HEK293 (cell line): Measurements from ENCODE around the gene PSMC1.

Experiments
- GLIS1 ChIP-seq: fragments of 450-650 bp; formaldehyde crosslinking; IDR thresholded peaks from 2 replicates; pipeline ENCODE4 v1.5.1; 2016; ENCODE audit warnings: missing biosample characterization, missing genetic modification characterization
- KLF7 ChIP-seq: fragments of 450-650 bp; formaldehyde crosslinking; IDR thresholded peaks from 2 replicates; pipeline ENCODE4 v1.5.1; 2016; ENCODE audit warnings: missing biosample characterization, missing genetic modification characterization, borderline replicate concordance
- KLF8 ChIP-seq: fragments of 450-650 bp; formaldehyde crosslinking; IDR thresholded peaks from 2 replicates; pipeline ENCODE4 v1.5.1; 2016; ENCODE audit warnings: missing biosample characterization, missing genetic modification characterization
- REPIN1 ChIP-seq: fragments of 450-650 bp; formaldehyde crosslinking; IDR thresholded peaks from 2 replicates; pipeline ENCODE4 v1.5.1; 2017; ENCODE audit warnings: missing biosample characterization, missing genetic modification characterization, low read depth
- SP7 ChIP-seq: fragments of 450-650 bp; formaldehyde crosslinking; IDR thresholded peaks from 2 replicates; pipeline ENCODE4 v1.5.1; 2016; ENCODE audit warnings: missing biosample characterization, missing genetic modification characterization
- TCF7L2 ChIP-seq: IDR thresholded peaks from 2 replicates; pipeline ENCODE4 v1.6.1; 2011; ENCODE audit warnings: low read depth, mild to moderate bottlenecking, inconsistent platforms, low read length, moderate library complexity, borderline replicate concordance
- WT1 ChIP-seq: fragments of 450-650 bp; formaldehyde crosslinking; IDR thresholded peaks from 2 replicates; pipeline ENCODE4 v1.5.1; 2016; ENCODE audit warnings: missing biosample characterization, missing genetic modification characterization
- ZBTB20 ChIP-seq: fragments of 450-650 bp; formaldehyde crosslinking; IDR thresholded peaks from 2 replicates; pipeline ENCODE4 v1.5.1; 2016; ENCODE audit warnings: missing biosample characterization, missing genetic modification characterization
- ZBTB7A ChIP-seq: fragments of 450-650 bp; formaldehyde crosslinking; IDR thresholded peaks from 2 replicates; pipeline ENCODE4 v1.5.1; 2016; ENCODE audit warnings: low read depth, missing biosample characterization, missing genetic modification characterization
- ZBTB8A ChIP-seq: fragments of 450-650 bp; formaldehyde crosslinking; IDR thresholded peaks from 2 replicates; pipeline ENCODE4 v1.5.1; 2016; ENCODE audit warnings: missing biosample characterization, missing genetic modification characterization
- ZFP69B ChIP-seq: fragments of 450-650 bp; formaldehyde crosslinking; IDR thresholded peaks from 2 replicates; pipeline ENCODE4 v1.5.1; 2016; ENCODE audit warnings: missing biosample characterization, missing genetic modification characterization
- ZNF10 ChIP-seq: fragments of 450-650 bp; formaldehyde crosslinking; IDR thresholded peaks from 2 replicates; pipeline ENCODE4 v1.5.1; 2017; ENCODE audit warnings: missing biosample characterization, missing genetic modification characterization
- ZNF133 ChIP-seq: fragments of 450-650 bp; formaldehyde crosslinking; IDR thresholded peaks from 2 replicates; pipeline ENCODE4 v1.5.1; 2016; ENCODE audit warnings: missing biosample characterization, missing genetic modification characterization
- ZNF138 ChIP-seq: fragments of 450-650 bp; formaldehyde crosslinking; IDR thresholded peaks from 2 replicates; pipeline ENCODE4 v1.5.1; 2016; ENCODE audit warnings: missing biosample characterization, missing genetic modification characterization, borderline replicate concordance
- ZNF155 ChIP-seq: fragments of 450-650 bp; formaldehyde crosslinking; IDR thresholded peaks from 2 replicates; pipeline ENCODE4 v1.5.1; 2016; ENCODE audit warnings: missing biosample characterization, missing genetic modification characterization
- ZNF2 ChIP-seq: fragments of 450-650 bp; formaldehyde crosslinking; IDR thresholded peaks from 2 replicates; pipeline ENCODE4 v1.5.1; 2016; ENCODE audit warnings: missing biosample characterization, missing genetic modification characterization
- ZNF24 ChIP-seq: fragments of 450-650 bp; formaldehyde crosslinking; IDR thresholded peaks from 2 replicates; pipeline ENCODE4 v1.5.1; 2016; ENCODE audit warnings: missing biosample characterization, missing genetic modification characterization
- ZNF266 ChIP-seq: fragments of 450-650 bp; formaldehyde crosslinking; IDR thresholded peaks from 2 replicates; pipeline ENCODE4 v1.5.1; 2016; ENCODE audit warnings: missing biosample characterization, missing genetic modification characterization, low read depth
- ZNF302 ChIP-seq: fragments of 450-650 bp; formaldehyde crosslinking; IDR thresholded peaks from 2 replicates; pipeline ENCODE4 v1.5.1; 2016; ENCODE audit warnings: missing biosample characterization, missing genetic modification characterization, low read depth
- ZNF324 ChIP-seq: fragments of 450-650 bp; formaldehyde crosslinking; IDR thresholded peaks from 2 replicates; pipeline ENCODE4 v1.5.1; 2016; ENCODE audit warnings: missing biosample characterization, missing genetic modification characterization
- ZNF366 ChIP-seq: fragments of 450-650 bp; formaldehyde crosslinking; conservative IDR thresholded peaks from 2 replicates; pipeline ENCODE4 v1.5.1; 2016; ENCODE audit warnings: missing biosample characterization, missing genetic modification characterization
- ZNF426 ChIP-seq: fragments of 450-650 bp; formaldehyde crosslinking; IDR thresholded peaks from 2 replicates; pipeline ENCODE4 v1.5.1; 2017; ENCODE audit warnings: missing biosample characterization, missing genetic modification characterization, mild to moderate bottlenecking, inconsistent platforms, moderate library complexity
- ZNF501 ChIP-seq: fragments of 450-650 bp; formaldehyde crosslinking; IDR thresholded peaks from 2 replicates; pipeline ENCODE4 v1.5.1; 2016; ENCODE audit warnings: missing biosample characterization, missing genetic modification characterization
- ZNF555 ChIP-seq: fragments of 450-650 bp; formaldehyde crosslinking; conservative IDR thresholded peaks from 2 replicates; pipeline ENCODE4 v1.5.1; 2017; ENCODE audit warnings: missing biosample characterization, mild to moderate bottlenecking, missing genetic modification characterization, inconsistent platforms
- ZNF561 ChIP-seq: fragments of 450-650 bp; IDR thresholded peaks from 2 replicates; pipeline ENCODE4 v1.5.1; 2018; ENCODE audit warnings: missing biosample characterization, missing genetic modification characterization, borderline replicate concordance
- ZNF624 ChIP-seq: fragments of 450-650 bp; formaldehyde crosslinking; IDR thresholded peaks from 2 replicates; pipeline ENCODE4 v1.5.1; 2017; ENCODE audit warnings: missing biosample characterization, missing genetic modification characterization
- ZNF626 ChIP-seq: fragments of 450-650 bp; sonication (Bioruptor Pico); formaldehyde crosslinking; IDR thresholded peaks from 2 replicates; pipeline ENCODE4 v1.5.1; 2018; ENCODE audit warnings: missing biosample characterization, missing genetic modification characterization, inconsistent platforms
- ZNF629 ChIP-seq: fragments of 450-650 bp; formaldehyde crosslinking; IDR thresholded peaks from 2 replicates; pipeline ENCODE4 v1.5.1; 2017; ENCODE audit warnings: missing biosample characterization, missing genetic modification characterization
- ZNF660 ChIP-seq: fragments of 450-650 bp; IDR thresholded peaks from 2 replicates; pipeline ENCODE4 v1.5.1; 2018; ENCODE audit warnings: missing biosample characterization, mild to moderate bottlenecking, missing genetic modification characterization
- ZNF777 ChIP-seq: fragments of 450-650 bp; formaldehyde crosslinking; IDR thresholded peaks from 2 replicates; pipeline ENCODE4 v1.5.1; 2017; ENCODE audit warnings: missing biosample characterization, missing genetic modification characterization, borderline replicate concordance
- ZNF830 ChIP-seq: fragments of 450-650 bp; IDR thresholded peaks from 2 replicates; pipeline ENCODE4 v1.5.0; 2018; ENCODE audit warnings: missing biosample characterization, missing genetic modification characterization, low read depth, mild to moderate bottlenecking, moderate library complexity
- ZSCAN30 ChIP-seq: fragments of 450-650 bp; IDR thresholded peaks from 2 replicates; pipeline ENCODE4 v1.5.1; 2018; ENCODE audit warnings: missing biosample characterization, mild to moderate bottlenecking, missing genetic modification characterization, moderate library complexity
- ZXDB ChIP-seq: fragments of 450-650 bp; formaldehyde crosslinking; IDR thresholded peaks from 2 replicates; pipeline ENCODE4 v1.5.1; 2016; ENCODE audit warnings: missing biosample characterization, missing genetic modification characterization
- TF ChIP-seq, protein P1 (sequence below): fragments of 450-650 bp; formaldehyde crosslinking; IDR thresholded peaks from 2 replicates; pipeline ENCODE4 v1.5.1; 2016; ENCODE audit warnings: missing biosample characterization, missing genetic modification characterization
- TF ChIP-seq, protein P2 (sequence below): fragments of 450-650 bp; formaldehyde crosslinking; IDR thresholded peaks from 2 replicates; pipeline ENCODE4 v1.5.1; 2016; ENCODE audit warnings: missing biosample characterization, missing genetic modification characterization
- TF ChIP-seq, protein P3 (sequence below): fragments of 450-650 bp; formaldehyde crosslinking; optimal IDR thresholded peaks from 2 replicates; pipeline ENCODE3; 2016; ENCODE audit warnings: missing biosample characterization, mild to moderate bottlenecking, missing genetic modification characterization
- TF ChIP-seq, protein P4 (sequence below): sonication (generic); formaldehyde crosslinking; IDR thresholded peaks from 2 replicates; pipeline ENCODE4 v1.8.1; 2022; ENCODE audit warnings: mild to moderate bottlenecking, moderate library complexity, missing genetic modification reagents

Gene PSMC1

DNA sequence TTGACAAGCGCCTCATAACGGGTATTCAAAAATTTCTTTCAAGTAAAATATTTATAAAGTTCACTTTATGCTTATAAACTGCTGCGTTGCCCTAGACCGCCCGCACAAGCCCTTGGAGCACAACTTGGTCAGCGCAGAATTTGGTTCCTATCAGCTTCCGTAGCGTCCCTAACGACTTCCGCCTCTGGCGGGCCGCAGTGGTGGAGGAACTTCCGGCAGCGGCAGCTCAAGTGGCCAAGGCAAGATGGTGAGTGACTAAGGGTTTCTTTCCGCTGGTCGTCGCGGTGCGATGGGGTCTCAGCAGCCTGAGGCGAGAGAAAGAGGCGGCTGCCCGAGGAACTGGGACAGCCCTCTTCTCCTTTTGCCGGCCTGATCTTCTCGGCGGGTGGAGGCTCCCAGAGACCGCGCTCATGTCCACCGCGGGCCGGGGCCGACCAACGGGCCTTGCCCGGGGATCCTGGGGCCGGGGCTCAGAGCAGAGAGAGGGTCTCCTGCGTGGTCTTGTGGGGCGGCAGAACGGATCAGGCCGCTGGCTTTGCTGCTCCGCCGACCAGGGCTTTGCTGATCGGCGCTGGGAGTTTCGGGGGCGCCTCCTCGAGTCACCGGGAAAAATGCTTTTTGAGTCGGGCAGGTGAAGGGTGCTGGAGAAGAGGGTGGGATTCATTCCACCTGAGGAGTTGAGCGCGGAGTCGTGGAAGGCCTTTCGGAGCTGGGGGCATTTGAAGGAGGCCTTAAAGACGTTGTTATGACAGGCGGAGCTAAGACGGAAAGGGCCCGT, at the start of gene PSMC1 (continued):
- TF ChIP-seq ZBTB7A (tag by site-specific recombination) (no peak), ZNF10 (no peak), ZNF133 (tag by site-specific recombination) (no peak), ZNF561 (tag by site-specific recombination) (0 out of 2 replicates have a peak, but pooled peaks have one; percentile 43), REPIN1 (no peak), SP7 (peak; percentile 52; the same call in 1 of the 2 replicates), ZNF660 (peak; percentile 44; the same call in 1 of the 2 replicates), ZSCAN30 (peak; percentile 68; the same call in 1 of the 2 replicates), ZNF555 (tag by site-specific recombination) (no peak), ZNF324 (0 out of 2 replicates have a peak, but pooled peaks have one; percentile 20), ZNF626 (tag by site-specific recombination) (no peak), ZNF366 (tag by site-specific recombination) (no peak), ZXDB (tag by site-specific recombination) (peak; percentile 75; the same call in 1 of the 2 replicates), ZNF624 (tag by site-specific recombination) (no peak), ZNF501 (peak; percentile 56; the same call in 1 of the 2 replicates), GLIS1 (tag by site-specific recombination) (no peak), KLF7 (no peak), ZBTB20 (tag by site-specific recombination) (peak; percentile 50; the same call in 1 of the 2 replicates), ZNF2 (tag by site-specific recombination) (peak; percentile 51; the same call in 1 of the 2 replicates), WT1 (tag by site-specific recombination) (no peak), KLF8 (tag by site-specific recombination) (0 out of 2 replicates have a peak, but pooled peaks have one; percentile 32), ZNF138 (tag by site-specific recombination) (no peak), ZNF777 (tag by site-specific recombination) (no peak), ZNF426 (no peak), ZNF266 (tag by site-specific recombination) (no peak), ZNF830 (tag by site-specific recombination) (no peak), ZNF629 (tag by site-specific recombination) (peak; percentile 77), ZFP69B (tag by site-specific recombination) (no peak), ZNF24 (no peak), TCF7L2 (no peak), ZNF302 (tag by site-specific recombination) (no peak), ZBTB8A (tag by site-specific recombination) (peak; percentile 70), ZNF155 (tag by site-specific recombination) (no peak)
- TF ChIP-seq, protein P1, sequence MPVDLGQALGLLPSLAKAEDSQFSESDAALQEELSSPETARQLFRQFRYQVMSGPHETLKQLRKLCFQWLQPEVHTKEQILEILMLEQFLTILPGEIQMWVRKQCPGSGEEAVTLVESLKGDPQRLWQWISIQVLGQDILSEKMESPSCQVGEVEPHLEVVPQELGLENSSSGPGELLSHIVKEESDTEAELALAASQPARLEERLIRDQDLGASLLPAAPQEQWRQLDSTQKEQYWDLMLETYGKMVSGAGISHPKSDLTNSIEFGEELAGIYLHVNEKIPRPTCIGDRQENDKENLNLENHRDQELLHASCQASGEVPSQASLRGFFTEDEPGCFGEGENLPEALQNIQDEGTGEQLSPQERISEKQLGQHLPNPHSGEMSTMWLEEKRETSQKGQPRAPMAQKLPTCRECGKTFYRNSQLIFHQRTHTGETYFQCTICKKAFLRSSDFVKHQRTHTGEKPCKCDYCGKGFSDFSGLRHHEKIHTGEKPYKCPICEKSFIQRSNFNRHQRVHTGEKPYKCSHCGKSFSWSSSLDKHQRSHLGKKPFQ (tag by site-specific recombination), result no peak
- TF ChIP-seq, protein P2, sequence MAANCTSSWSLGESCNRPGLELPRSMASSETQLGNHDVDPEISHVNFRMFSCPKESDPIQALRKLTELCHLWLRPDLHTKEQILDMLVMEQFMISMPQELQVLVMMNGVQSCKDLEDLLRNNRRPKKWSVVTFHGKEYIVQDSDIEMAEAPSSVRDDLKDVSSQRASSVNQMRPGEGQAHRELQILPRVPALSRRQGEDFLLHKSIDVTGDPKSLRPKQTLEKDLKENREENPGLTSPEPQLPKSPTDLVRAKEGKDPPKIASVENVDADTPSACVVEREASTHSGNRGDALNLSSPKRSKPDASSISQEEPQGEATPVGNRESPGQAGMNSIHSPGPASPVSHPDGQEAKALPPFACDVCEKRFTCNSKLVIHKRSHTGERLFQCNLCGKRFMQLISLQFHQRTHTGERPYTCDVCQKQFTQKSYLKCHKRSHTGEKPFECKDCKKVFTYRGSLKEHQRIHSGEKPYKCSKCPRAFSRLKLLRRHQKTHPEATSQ (tag by site-specific recombination), result no peak
- TF ChIP-seq, protein P3, sequence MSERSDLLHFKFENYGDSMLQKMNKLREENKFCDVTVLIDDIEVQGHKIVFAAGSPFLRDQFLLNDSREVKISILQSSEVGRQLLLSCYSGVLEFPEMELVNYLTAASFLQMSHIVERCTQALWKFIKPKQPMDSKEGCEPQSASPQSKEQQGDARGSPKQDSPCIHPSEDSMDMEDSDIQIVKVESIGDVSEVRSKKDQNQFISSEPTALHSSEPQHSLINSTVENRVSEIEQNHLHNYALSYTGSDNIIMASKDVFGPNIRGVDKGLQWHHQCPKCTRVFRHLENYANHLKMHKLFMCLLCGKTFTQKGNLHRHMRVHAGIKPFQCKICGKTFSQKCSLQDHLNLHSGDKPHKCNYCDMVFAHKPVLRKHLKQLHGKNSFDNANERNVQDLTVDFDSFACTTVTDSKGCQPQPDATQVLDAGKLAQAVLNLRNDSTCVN (tag by site-specific recombination), result peak; percentile 21
- TF ChIP-seq, protein P4, sequence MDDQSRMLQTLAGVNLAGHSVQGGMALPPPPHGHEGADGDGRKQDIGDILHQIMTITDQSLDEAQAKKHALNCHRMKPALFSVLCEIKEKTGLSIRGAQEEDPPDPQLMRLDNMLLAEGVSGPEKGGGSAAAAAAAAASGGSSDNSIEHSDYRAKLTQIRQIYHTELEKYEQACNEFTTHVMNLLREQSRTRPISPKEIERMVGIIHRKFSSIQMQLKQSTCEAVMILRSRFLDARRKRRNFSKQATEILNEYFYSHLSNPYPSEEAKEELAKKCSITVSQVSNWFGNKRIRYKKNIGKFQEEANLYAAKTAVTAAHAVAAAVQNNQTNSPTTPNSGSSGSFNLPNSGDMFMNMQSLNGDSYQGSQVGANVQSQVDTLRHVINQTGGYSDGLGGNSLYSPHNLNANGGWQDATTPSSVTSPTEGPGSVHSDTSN, result no peak
